Stimulated activated CD4-positive, alpha-beta T cell treated with anti-CD3 and anti-CD28 coated beads, Interleukin-2, amount 100 ng/mL, for 48 hours (primary cell): Measurements from ENCODE around the gene LYRM2.
"Not testable (repeated sequence)": the region's sequence is repeated elsewhere in the genome, so short reads cannot be mapped to it uniquely, and the experiment has no call there.

Source experiments
- DNase-seq, 2 donors: peaks; one replicate each; pipeline ENCODE4 v3.0.0-alpha.2; 2020

LYRM2 gene

GRCh38 chr6:89644864-89645263, 6.3 kb upstream of the LYRM2 start:
- DNase-seq = no peak

- no peak for DNase-seq
These were observed 4.9 kb upstream of the LYRM2 start for GRCh38 chr6:89643406-89643805.

GRCh38 chr6:89642956-89643355, 4.4 kb upstream of the LYRM2 start:
- no peak for DNase-seq

DNA sequence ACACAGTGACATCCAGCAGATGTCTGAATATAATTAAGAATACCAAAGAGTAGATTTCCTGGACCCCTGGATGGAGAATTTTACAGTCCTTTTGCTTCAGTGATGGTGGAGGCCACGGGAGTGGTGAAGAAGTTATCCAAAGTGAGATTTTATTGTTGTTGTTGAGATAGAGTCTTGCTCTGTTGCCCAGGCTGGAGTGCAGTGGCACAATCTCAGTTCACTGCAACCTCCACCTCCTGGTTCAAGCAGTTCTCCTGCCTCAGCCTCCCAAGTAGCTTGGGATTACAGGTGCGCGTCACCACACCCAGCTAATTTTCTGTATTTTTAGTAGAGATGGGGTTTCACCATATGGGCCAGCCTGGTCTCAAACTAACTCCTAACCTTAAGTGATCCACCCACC, 3.0 kb upstream of the LYRM2 start:
- not testable (repeated sequence) for DNase-seq

- no peak for DNase-seq
These were observed 2.3 kb upstream of the LYRM2 start for GRCh38 chr6:89640804-89641203.

GRCh38 chr6:89637960-89638319, 607 bp downstream of the LYRM2 start:
- no peak for DNase-seq

DNA sequence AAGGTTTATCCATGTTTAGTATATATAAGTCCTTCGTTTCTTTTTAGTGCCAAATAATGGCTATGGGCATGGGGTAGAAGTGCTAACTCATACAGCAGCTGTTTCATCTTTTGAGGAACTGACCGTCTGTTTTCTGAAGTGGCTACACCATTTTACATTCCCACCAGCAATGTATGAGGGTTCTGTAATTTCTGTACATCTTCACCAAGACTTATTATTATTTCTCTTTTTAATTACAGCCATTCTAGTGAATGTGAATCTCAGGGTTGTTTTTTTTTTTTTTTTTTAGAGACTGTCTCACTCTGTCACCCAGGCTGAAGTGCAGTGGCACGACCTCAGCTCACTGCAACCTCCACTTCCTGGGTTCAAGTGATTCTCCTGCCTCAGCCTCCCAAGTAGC, 2.1 kb downstream of the LYRM2 start:
- not testable (repeated sequence) for DNase-seq

DNA sequence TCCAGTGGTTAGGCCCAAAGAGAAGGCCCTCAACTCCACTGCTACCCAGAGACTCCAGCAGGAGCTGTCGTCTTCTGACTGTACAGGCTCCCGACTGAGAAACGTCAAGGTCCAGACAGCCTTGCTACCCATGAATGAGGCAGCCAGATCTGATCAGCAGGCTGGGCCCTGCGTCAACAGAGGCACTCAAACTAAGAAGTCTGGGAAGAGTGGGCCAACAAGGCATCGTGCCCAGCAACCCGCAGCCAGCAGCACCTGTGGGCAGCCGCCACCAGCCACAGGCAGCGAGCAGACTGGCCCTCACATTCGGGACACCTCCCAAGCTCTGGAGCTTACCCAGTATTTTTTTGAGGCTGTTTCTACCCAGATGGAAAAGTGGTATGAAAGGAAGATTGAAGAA, 8.1 kb downstream of the LYRM2 start:
- DNase-seq = no peak

GRCh38 chr6:89623749-89624148, 14.8 kb downstream of the LYRM2 start:
- DNase-seq = no peak

- DNase-seq = no peak
These were observed 19.0 kb downstream of the LYRM2 start for GRCh38 chr6:89619567-89619966.

DNA sequence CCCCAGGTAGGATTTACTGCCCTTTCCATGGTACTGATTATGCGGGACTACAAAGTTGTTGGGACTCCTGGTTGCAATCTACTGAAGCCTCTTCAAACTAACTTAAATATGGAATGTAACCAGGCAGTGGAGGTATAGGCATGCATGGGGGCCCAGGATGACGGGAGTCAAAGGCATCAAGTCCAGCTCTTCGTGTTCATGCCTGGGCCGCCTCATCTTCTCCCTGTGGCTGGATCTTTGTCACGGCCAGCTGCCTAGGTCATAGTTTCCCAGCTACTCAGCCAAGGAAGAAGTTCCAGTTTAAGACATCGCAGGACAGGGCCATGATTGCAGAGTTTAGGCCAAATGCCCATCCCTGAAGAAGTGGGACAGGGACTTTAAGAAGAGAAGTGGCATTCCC, 20.5 kb downstream of the LYRM2 start:
- no peak for DNase-seq

GRCh38 chr6:89616531-89616930, 22.0 kb downstream of the LYRM2 start:
- no peak for DNase-seq

DNA sequence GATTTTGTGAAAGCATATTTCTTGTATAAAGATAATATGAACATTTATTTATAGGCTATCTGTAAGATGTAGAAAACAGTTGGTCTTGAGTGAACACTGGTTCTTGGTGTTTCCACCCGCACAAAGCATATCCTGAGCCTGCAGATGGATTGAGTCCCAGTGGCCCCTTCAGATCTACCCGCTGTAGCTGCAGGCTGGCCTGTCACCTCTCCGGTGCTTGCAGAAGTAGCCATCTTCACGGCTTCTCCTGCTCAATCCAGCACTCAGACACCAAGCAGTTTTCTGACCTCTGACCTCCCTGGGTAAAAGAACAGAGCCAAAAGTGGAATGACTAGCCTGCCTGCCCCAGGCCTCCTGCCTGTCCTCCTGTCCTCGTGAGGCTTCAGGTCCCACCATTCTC, 22.7 kb downstream of the LYRM2 start:
- DNase-seq = no peak

GRCh38 chr6:89613790-89614189, 24.8 kb downstream of the LYRM2 start:
- DNase-seq = no peak

- DNase-seq = no peak
These were observed 26.4 kb downstream of the LYRM2 start for GRCh38 chr6:89612121-89612520.

DNA sequence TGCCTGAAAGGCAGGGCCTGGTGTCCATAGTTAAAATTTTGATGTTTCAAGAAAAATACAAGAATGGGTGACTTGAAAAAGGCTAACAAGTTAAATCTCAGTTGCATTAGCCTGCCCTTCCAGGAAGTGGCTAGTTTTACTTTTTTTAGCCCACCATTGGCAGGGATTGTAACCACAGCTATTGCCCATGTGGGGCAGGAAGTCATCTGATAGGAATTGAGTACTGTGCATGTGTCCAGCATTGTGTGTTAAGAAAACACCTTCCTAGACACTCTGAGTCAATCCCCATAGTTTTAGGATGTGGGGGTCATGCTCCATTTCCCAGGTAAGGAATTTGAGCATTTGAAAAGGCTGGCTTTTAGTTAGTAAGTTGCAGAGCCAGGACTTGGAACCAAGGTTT, 26.9 kb downstream of the LYRM2 start:
- DNase-seq = no peak

DNA sequence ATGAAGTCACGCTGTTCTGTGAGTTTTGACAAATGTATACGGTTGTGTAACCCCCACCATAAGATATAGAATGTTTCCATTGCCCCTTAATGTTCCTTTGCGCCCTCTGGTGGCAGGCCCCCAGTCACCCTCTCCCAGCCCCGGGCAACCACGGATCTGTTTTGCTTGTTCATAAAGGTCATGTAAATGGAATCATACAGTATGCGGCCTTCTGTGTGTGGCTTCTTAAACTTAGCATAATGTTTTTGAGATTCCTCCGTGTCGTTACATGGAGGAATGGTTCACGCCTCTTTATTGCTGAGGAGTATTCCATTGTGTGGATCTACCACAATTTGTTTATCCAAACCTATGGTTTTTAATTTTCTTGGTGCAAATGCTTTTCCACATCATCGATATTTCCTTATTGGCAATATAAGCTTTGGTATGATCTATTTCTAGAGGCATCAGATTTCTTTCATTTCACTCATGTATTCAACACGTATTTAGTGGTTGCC, 28.4 kb downstream of the LYRM2 start:
- DNase-seq = peak; percentile 74 to 76

DNA sequence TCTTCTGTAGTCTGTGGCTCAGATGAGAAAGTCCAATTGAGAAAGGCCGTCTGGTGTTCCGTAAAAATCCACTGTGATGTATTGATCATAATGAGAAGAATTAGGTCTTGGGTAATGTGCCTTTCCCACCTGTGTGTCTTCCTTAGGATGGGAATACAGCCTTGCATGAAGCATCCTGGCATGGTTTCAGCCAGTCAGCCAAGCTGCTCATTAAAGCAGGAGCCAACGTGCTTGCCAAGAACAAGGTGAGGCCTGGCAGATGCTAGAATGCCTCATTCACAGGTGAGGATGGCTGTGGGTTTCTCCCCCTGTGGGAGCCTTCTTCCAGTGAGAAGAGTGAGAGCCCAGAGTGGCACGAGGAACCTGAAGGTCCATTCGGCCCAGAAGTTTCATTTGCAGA, 32.7 kb downstream of the LYRM2 start:
- no peak for DNase-seq

- DNase-seq = no peak
These were observed 33.9 kb downstream of the LYRM2 start for GRCh38 chr6:89604653-89605052.

DNA sequence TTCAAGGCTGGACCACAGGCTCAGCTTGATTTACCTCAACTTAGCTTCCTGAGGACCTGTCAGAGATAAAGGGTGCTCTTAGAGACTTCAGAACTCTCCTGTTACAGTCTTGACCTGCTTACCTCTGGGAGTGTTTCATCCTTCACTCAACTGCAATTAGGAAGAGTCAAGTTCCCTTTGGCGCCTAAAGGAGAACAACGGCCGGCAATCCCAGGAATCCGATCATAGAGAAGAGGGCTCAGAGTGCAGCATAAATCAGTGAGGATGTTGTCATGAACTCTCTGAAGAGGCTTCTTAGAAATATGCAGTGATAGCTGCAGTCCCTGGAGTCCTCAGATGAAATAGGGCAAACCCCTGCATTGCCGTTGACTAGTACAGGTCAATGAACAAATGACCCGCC, 36.4 kb downstream of the LYRM2 start:
- no peak for DNase-seq

DNA sequence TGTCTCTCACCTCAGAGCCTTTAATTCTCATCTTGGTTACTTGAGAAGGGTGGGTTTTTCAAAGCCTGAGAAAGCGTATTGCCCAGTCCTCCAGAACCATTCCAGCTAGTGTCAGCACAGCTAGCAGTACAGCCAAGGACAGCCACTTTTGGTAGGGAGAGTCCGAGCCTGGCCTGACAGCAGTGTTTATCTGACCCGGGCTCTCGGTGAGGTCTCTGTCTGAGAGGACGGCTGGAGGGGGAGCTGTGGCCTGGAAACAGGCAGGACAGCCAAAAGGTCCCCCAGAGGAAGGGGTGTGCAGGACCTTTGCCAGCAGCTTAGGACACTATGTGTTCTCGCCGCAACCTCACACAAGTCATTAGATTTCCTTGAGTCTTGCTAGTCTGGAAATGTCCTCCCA, 38.8 kb downstream of the LYRM2 start:
- no peak for DNase-seq

- DNase-seq = no peak
These were observed 40.6 kb downstream of the LYRM2 start for GRCh38 chr6:89597988-89598387.

DNA sequence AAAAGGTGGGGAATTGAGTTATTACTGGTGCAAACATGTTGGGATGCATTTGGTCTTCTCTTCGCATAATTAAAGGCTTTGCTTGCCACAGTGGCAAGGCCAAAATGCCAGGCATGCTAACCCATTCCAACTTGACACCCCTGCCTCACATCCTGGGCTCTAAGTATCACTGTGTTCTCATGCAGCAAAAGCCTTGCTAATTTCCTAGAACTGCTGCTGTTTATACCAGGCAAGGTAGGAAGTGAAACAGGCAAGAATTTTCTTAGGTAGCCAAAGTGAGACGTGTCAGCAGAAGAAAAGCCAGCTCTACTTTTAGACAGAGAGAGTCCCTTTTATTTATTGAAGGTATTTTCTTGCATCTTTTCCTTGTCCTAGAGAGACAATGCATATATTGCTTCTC, 41.2 kb downstream of the LYRM2 start:
- DNase-seq = no peak

DNA sequence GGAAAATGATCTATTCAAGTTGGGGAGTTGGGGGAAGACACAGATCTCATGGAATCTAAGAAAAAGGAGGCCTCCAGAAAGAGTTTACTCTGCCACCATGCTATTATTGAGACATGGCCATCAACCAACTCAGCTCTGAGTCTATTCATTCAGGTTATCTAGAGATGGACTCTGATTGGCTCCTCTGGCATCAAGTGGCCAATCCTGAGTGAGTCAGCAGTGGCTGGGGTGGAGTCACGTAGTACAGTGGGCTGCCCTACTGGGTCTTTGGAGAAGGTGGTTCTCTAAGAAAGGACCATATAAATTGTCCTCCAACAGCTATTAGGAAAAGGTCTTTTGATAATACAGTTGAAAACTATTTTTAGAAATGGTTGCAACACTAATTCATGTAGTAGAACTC, 42.1 kb downstream of the LYRM2 start:
- no peak for DNase-seq

DNA sequence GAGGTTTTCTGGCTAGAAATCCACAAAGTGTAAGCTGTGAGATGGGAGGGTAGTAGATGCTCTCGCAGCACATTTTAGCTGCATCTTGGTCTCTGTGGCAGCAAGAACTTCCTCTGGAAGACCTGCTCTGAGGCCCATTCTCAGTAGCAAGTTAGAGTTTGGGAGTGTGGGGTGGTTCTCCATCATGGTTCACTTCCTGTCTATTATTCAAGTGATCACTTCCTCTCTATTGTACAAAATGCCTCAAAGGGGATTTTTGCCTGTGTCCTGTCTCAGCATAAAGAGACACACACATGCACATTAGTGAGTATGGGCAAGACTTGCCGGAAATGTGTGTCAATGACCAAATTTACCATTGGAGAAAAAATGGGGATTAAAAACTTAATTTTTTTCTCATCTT, 42.5 kb downstream of the LYRM2 start:
- no peak for DNase-seq

DNA sequence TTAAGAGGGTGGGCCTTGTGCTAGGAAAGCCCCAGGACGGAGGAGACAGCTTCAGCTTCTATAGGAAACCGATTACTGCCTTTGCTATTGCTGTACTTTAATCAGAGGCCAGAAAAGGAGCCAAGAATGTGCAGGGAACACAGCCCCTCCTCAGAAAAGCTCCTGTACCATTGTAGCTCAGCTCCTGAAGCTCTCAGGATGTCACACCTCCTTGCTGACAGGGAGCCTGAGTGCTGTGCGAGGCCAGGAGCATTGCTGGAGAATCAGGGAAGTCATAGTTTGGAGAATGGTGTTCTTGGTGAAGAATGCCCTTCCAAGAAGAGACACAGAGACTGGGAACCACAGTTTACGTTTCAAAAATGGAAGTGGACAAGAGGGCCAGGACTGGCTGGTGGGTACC, 46.8 kb downstream of the LYRM2 start:
- no peak for DNase-seq
